Stomach (tissue), 9 donors: ENCODE results near the gene USP37. TPM values are rescaled to one million over a fixed set of nuclear protein-coding genes. Genes with fewer than 3 reads are reported as not detected.

Experiments used
- DNase-seq, 2 donors: peaks; one replicate each; pipeline versions ENCODE4 v3.0.0 to v3.0.0-alpha.2; 2013 to 2019
- H3K27ac ChIP-seq, 5 donors: fragments of 200-600 bp in 4 of 5; sonication (generic) in 4 of 5; one replicate each; pipeline ENCODE4 v1.5.1; 2013 to 2019; ENCODE audit warnings: mild to moderate bottlenecking in 1 of 5, moderate library complexity in 1 of 5
- H3K27me3 ChIP-seq, 3 donors: fragments of 200-600 bp; sonication (generic); one replicate each; pipeline ENCODE4 v1.5.1; 2017 to 2019; ENCODE audit warnings: mixed run types in 1 of 3
- H3K36me3 ChIP-seq, 4 donors: fragments of 200-600 bp; sonication (generic); 1 replicate in 3 of 4; 2 replicates in 1 of 4; pipeline ENCODE4 v1.5.1; 2016 to 2019
- H3K4me1 ChIP-seq, 4 donors: fragments of 200-600 bp; sonication (generic); one replicate each; pipeline ENCODE4 v1.5.1; 2016 to 2019
- H3K4me3 ChIP-seq, 4 donors: fragments of 200-600 bp; sonication (generic) in 3 of 4; one replicate each; pipeline ENCODE4 v1.5.1; 2016 to 2019; ENCODE audit warnings: mild to moderate bottlenecking in 1 of 4
- H3K9me3 ChIP-seq, 4 donors: fragments of 200-600 bp; sonication (generic); one replicate each; pipeline ENCODE4 v1.5.1; 2016 to 2019
- EP300 ChIP-seq: sonication (generic); formaldehyde crosslinking; IDR thresholded peaks from one replicate; pipeline ENCODE4 v1.6.1; 2017; ENCODE audit warnings: antibody characterized with exemption
- POLR2A ChIP-seq, 4 donors: fragments of 450-650 bp; IDR thresholded peaks; one replicate each; pipeline ENCODE4 v1.6.1; 2016; ENCODE audit warnings: antibody characterized with exemption in 4 of 4, control low read depth in 2 of 4, mild to moderate bottlenecking in 1 of 4, moderate library complexity in 1 of 4
- POLR2AphosphoS5 ChIP-seq, 3 donors: sonication (generic); formaldehyde crosslinking; IDR thresholded peaks; one replicate each; pipeline ENCODE4 v1.6.1; 2016; ENCODE audit warnings: antibody characterized with exemption in 3 of 3
- WGBS, 5 donors: extraction: QIAGEN DNeasy Blood & Tissue Kit in 3 of 5; methylation state at CpG; one replicate each; pipeline versions ENCODE4 v1.1.5 to v1.1.7; 2013 to 2018; 5-methylcytosine and 5-hydroxymethylcytosine counted together
- intact Hi-C: fragments of 100-400 bp; cut with DNase I; formaldehyde crosslinking; loops from one replicate; pipeline ENCODE4 v1.15.1; 2023; ENCODE audit warnings: low total_unique reads
- polyA plus RNA-seq, 3 donors: library from polyadenylated mRNA; stranded (reverse); fragments of 200-250 nt; gene quantifications; one replicate each; pipeline ENCODE4 v1.2.3, GENCODE V29; 2013
- total RNA-seq, 5 donors: library from RNA; depleted of rRNA; stranded (reverse); fragments of >200 nt; gene quantifications; one replicate each; pipeline versions ENCODE4 v1.1.0 to v1.2.3, GENCODE V29; 2014 to 2016
- TF ChIP-seq, protein P1 (sequence below), 7 experiments: fragments of 450-650 bp in 4 of 7; fragments of 200-600 bp in 3 of 7; sonication (generic) in 3 of 7; IDR thresholded peaks; one replicate each; pipeline ENCODE4 v1.5.1; 2016 to 2019; ENCODE audit warnings: antibody characterized with exemption in 7 of 7, control low read depth in 2 of 7, mild to moderate bottlenecking in 1 of 7
- donor health status: healthy with polysubstance abuse.
- donor health status: Bipolar disorder and iron deficiency.
- donor health status: healthy.

USP37 gene
- total and polyA plus RNA-seq, 8 donors = 1.6 to 81.4 (median 5.2) TPM

DNA sequence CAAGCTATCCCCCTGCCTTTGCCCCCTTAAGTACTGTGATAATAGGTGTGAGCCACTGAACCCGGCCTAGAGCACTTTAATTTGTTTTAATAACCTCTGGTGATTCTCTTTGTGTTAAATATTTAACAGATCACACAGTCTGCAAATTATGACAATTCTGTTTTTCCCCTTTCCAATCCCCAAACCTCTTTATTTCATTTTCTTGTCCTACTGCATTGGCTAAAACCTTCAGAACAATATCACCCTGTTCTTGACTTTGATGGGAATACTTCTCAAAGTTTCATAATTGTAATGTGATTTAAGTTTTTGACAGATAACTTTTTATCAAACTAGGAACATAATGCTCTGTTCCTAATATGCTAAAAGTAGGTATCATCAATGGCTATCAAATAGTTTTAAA lies 44.5 kb downstream of the USP37 start:
- DNase-seq = no peak
- H3K27ac ChIP-seq = no peak overlapping the region
- intact Hi-C loops = no loop called here
- no peaks in the 10 kb centered on the region for H3K27me3 ChIP-seq
- no peaks in the 10 kb centered on the region for H3K4me1 ChIP-seq
- no peak overlapping the region for H3K4me3 ChIP-seq
- peaks cover 11 to 79% (median 76%) of the 10 kb centered on the region in 4 donors for H3K36me3 ChIP-seq
- 38 to 100% (median 100%) methylated on average over 1 of the region's 1 CpG for WGBS, 5 donors
- no peaks in the 10 kb centered on the region for H3K9me3 ChIP-seq
- TF ChIP-seq EP300 (no peak), POLR2AphosphoS5 (IDR thresholded peaks at IDR 0.05) (no peak), POLR2A (IDR thresholded peaks at IDR 0.05) (no peak)
- TF ChIP-seq, protein P1, sequence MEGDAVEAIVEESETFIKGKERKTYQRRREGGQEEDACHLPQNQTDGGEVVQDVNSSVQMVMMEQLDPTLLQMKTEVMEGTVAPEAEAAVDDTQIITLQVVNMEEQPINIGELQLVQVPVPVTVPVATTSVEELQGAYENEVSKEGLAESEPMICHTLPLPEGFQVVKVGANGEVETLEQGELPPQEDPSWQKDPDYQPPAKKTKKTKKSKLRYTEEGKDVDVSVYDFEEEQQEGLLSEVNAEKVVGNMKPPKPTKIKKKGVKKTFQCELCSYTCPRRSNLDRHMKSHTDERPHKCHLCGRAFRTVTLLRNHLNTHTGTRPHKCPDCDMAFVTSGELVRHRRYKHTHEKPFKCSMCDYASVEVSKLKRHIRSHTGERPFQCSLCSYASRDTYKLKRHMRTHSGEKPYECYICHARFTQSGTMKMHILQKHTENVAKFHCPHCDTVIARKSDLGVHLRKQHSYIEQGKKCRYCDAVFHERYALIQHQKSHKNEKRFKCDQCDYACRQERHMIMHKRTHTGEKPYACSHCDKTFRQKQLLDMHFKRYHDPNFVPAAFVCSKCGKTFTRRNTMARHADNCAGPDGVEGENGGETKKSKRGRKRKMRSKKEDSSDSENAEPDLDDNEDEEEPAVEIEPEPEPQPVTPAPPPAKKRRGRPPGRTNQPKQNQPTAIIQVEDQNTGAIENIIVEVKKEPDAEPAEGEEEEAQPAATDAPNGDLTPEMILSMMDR (IDR thresholded peaks at IDR 0.05) = no peak

DNA sequence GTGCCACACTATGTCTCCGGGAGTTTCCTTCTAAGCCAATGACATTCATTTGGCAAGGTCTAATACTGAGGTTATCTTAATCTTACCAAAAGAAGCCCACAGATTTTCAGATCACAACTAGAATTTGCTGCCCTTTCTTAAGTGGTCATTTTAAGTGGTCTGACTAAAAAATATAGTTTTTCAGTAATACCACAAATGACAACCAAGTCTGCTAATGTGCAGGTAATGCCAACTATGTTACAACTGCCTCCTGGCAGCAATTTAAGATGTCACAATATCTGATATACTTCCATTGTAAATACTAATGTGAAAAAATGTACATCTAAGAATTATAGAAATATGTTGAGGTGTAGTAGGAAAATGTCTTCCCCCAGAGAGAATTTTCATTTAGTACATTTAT lies 49.3 kb downstream of the USP37 start:
- TF ChIP-seq, protein P1 (IDR thresholded peaks at IDR 0.05) = no peak
- TF ChIP-seq POLR2A (IDR thresholded peaks at IDR 0.05) (no peak), POLR2AphosphoS5 (IDR thresholded peaks at IDR 0.05) (no peak), EP300 (no peak)
- WGBS, 5 donors = 85 to 100% (median 93%) methylated on average over 1 of the region's 1 CpG

DNA sequence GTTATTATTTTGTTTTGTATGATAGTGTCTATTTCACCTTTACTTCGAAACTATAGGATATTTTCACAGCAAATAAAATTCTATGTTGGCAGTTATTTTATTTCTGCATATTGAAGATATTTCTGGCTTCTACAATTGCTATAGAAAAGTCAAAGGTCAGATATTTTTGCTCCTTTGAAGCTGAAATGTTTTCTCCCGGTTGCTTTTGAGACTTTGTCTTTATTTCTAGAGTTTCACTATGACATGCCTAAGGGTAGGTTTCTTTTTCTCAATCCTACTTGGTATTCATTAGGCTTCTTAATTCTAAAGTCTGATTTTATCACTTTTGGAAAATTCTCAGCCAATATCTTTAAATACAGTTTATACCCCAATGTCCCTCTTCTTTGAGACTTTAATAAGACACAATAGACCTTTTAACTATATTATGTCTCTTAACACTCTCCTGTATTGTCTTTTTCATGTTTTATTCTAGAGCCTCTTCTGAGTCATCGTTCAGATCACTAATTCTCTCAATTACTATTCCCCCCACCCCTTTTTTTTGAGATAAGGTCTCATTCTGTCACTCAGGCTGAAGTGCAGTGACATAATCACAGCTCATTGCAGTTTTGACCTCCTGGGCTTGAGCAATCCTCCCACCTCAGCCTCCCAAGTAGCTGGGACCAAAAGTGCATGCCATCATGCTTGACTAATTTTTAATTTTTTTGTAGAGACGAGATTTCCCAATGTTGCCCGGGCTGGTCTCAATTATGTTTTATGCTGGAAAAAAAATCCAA lies 50.5 kb downstream of the USP37 start:
- intact Hi-C loops = no loop called here
- DNase-seq = no peak
- WGBS, 5 donors = 83 to 91% (median 86%) methylated on average over 5 of the region's 5 CpGs
- Histone ChIP-seq H3K4me3 (no peak overlapping the region), H3K27ac (no peak overlapping the region), H3K4me1 (no peaks in the 10 kb centered on the region), H3K27me3 (no peaks in the 10 kb centered on the region), H3K9me3 (no peaks in the 10 kb centered on the region), H3K36me3 (peaks cover 0 to 29% (median 24%) of the 10 kb centered on the region in 4 donors)
- TF ChIP-seq POLR2A (IDR thresholded peaks at IDR 0.05) (no peak), EP300 (no peak), POLR2AphosphoS5 (IDR thresholded peaks at IDR 0.05) (no peak)
- TF ChIP-seq, protein P1 (IDR thresholded peaks at IDR 0.05) = no peak

More for the DNA sequence above, 49.3 kb downstream of the USP37 start:
- H3K27ac ChIP-seq = no peak overlapping the region
- no peaks in the 10 kb centered on the region for H3K27me3 ChIP-seq
- no peaks in the 10 kb centered on the region for H3K4me1 ChIP-seq
- DNase-seq = no peak
- no peak overlapping the region for H3K4me3 ChIP-seq
- peaks cover 0 to 38% (median 34%) of the 10 kb centered on the region in 4 donors for H3K36me3 ChIP-seq
- intact Hi-C loops = no loop called here
- H3K9me3 ChIP-seq = no peaks in the 10 kb centered on the region

DNA sequence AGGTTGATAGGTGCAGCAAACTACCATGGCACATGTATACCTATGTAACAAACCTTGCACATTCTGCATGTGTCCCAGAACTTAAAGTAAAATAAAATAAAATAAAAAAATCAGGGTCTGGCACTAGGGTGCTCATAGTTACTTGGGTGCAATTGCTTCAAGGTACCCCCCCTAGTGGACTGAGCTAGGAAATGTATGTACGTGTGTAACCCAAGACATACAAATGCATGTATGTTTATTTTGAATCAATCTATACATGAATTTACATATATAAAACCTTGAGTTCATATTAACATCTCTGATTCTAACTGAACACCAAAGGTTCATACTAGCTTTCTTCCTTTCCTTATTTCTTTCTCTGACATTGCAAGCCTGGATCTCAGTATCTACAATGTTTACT lies 51.5 kb downstream of the USP37 start:
- intact Hi-C loops = no loop called here
- peak in 1 of 2 donors; percentile 5 for DNase-seq
- Histone ChIP-seq H3K9me3 (no peaks in the 10 kb centered on the region), H3K4me3 (no peak overlapping the region), H3K36me3 (peaks cover 0 to 29% (median 16%) of the 10 kb centered on the region in 4 donors), H3K27ac (no peak overlapping the region), H3K27me3 (no peaks in the 10 kb centered on the region), H3K4me1 (no peaks in the 10 kb centered on the region)
- TF ChIP-seq POLR2AphosphoS5 (IDR thresholded peaks at IDR 0.05) (no peak), EP300 (no peak), POLR2A (IDR thresholded peaks at IDR 0.05) (no peak)
- TF ChIP-seq, protein P1 (IDR thresholded peaks at IDR 0.05) = peak in 1 of 7 experiments; percentile 13
- WGBS, 5 donors = 73 to 88% (median 82%) methylated on average over 1 of the region's 1 CpG
